22Rv1 (cell line): ENCODE data around the gene FEM1C.

ENCODE experiments used
- H3K27ac ChIP-seq: fragments of 450-650 bp; 2 replicates; pipeline ENCODE4 v1.5.1; 2017
- ZFX ChIP-seq: fragments of 450-650 bp; IDR thresholded peaks from 2 replicates; pipeline ENCODE4 v1.6.1; 2017; ENCODE audit warnings: antibody characterized with exemption, borderline replicate concordance
- TF ChIP-seq, protein P1 (sequence below): fragments of 450-650 bp; IDR thresholded peaks from 2 replicates; pipeline ENCODE4 v1.5.1; 2017; ENCODE audit warnings: mild to moderate bottlenecking

The FEM1C gene

DNA sequence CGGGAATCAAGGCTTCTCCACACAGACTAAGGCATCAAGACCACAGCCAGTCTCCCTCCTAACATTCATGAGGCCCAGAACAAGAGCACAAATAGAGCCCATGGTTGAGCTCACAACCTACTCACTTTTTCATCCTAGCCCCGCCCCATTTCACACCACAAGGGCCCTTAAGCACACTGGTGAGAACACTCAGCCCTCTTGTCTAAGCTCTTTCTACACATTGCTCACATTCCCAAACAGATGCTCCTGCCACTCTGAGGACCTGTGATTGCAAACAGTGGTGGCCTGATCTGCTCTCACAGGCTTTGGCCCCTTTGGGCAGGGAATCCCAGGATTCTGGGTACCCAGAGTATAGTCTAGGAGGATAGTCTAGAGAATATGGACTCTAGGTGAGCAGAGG, 54.0 kb downstream of the FEM1C start:
- TF ChIP-seq, protein P1, sequence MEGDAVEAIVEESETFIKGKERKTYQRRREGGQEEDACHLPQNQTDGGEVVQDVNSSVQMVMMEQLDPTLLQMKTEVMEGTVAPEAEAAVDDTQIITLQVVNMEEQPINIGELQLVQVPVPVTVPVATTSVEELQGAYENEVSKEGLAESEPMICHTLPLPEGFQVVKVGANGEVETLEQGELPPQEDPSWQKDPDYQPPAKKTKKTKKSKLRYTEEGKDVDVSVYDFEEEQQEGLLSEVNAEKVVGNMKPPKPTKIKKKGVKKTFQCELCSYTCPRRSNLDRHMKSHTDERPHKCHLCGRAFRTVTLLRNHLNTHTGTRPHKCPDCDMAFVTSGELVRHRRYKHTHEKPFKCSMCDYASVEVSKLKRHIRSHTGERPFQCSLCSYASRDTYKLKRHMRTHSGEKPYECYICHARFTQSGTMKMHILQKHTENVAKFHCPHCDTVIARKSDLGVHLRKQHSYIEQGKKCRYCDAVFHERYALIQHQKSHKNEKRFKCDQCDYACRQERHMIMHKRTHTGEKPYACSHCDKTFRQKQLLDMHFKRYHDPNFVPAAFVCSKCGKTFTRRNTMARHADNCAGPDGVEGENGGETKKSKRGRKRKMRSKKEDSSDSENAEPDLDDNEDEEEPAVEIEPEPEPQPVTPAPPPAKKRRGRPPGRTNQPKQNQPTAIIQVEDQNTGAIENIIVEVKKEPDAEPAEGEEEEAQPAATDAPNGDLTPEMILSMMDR = no peak
- no peak for TF ChIP-seq ZFX
- H3K27ac ChIP-seq = no peak overlapping the region

DNA sequence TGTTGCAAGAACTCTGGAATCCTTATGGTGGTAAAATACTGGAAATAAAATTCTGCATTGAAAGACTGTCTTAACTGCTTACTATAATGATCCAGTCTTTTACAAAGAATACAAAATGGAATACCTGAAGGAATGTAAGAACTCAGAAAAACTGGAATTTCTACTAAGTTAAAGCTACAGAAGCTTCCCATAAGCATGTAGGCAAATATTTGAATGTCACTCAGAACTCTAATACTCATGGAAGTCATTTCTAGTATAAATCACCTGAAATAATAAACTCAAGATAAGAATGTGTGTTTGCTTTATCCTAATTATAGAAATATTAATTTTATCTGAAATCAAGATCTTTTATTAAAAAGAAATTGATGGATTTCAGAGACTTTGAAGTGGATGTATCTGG, 54.8 kb downstream of the FEM1C start:
- TF ChIP-seq, protein P1 = no peak
- H3K27ac ChIP-seq = no peak overlapping the region

DNA sequence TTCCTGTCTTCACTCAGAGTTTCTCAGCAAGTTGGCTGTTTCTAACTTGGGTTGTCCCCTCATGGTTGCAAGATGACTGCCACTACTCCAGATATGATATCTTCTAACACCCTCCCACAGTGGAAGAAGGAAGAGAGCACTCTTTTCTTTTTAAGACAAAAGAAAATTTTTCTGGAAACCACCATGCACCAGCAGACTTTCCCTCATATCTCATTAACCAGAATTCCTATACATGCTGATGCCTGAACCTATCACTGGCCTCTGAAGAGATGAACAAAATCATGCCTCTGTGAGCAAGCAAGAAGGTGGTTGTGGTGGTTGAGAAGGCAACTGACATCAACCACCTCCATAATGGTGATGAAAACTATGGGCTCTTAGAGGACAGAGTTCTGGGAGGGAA, 56.8 kb downstream of the FEM1C start:
- H3K27ac ChIP-seq = no peak overlapping the region
- TF ChIP-seq, protein P1 = no peak
- TF ChIP-seq ZFX = no peak

DNA sequence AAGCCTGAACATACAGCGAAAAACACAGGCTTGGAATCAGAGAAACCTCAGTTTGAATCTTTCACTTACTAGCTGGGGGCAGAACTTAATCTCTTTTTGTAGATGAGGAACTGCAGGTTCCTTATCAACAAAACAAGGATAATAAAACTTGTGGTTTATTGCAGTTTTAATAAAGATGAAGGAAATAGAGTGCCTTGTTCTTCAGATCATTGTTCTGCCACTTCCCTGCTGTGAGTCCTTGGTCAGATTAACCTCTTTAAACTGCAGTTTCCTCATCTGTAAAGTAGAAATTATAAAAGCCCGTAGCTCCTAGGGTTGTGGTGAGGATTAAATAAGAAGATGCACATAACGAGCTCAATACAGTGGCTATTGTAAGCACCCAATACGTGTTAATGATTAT, 57.4 kb downstream of the FEM1C start:
- H3K27ac ChIP-seq = no peak overlapping the region
- TF ChIP-seq, protein P1 = no peak
- no peak for TF ChIP-seq ZFX

DNA sequence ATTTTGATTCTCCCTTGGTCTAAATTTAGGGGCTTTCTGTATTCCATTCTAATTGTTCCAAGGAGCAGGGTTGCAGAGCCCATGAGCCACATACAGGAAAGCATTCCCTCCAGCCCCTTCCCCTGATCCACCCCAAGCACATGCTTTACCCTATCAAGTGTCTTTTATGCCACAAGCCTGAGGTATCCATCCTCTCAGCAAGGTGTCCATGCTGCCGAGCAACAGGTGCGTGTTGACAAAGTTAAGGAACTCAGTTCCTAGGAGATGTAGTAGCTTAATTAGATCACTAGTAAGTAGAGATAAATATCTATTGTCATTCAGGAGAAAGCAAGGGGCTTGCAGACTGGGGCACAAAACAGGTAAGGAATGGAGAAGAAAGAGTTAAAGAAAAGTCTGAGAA, 57.8 kb downstream of the FEM1C start:
- H3K27ac ChIP-seq = no peak overlapping the region

DNA sequence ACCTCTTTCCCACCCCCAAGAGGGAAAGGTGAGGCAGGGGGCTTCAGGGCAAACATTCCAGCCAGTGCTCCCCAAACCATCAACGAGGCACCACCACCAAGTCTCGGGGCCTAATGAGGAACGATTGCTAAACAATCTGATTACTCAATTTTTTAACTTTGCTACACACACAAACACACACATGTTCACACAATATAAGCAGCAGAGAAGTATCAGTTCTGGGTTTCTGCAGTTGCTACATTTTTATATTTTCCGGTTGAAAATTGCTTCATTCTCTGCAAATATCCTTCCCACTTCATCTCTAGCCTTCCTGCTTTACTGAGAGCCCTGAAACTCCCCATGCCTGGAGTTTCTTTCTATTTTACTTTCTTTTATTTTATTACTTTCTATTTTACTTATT, 60.2 kb downstream of the FEM1C start:
- no peak overlapping the region for H3K27ac ChIP-seq
- TF ChIP-seq ZFX = no peak
- TF ChIP-seq, protein P1 = no peak

More for the DNA sequence above, 57.8 kb downstream of the FEM1C start:
- TF ChIP-seq, protein P1 = no peak
- TF ChIP-seq ZFX = no peak

DNA sequence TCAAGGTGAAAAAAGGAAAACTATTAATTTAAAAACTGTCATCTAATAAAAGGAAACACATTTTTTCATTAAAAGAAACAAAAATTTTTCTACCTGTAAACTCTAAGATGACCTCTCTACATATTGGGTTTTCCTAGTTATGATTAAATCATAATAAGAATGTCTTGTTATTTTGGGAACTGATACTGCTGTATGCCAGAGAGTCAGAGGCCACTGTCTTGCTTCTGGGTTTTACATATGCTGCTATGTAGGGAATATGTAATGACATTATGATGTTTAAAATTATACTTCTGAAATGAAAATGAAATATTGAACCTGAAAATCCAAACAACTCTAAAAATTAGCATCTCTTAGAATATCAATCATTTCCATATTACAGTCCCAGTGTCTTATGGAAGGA, 63.7 kb downstream of the FEM1C start:
- TF ChIP-seq ZFX = no peak
- TF ChIP-seq, protein P1 = no peak
- no peak overlapping the region for H3K27ac ChIP-seq
